GM12878 (cell line): ENCODE results near the gene SCP2D1. TPM values are rescaled to one million over a fixed set of nuclear protein-coding genes. Genes with fewer than 3 reads are reported as not detected.

Experiments used
- ATAC-seq: fragments of 200-7000 bp; cut with Tn5 transposase; 3 replicates; pipeline ENCODE4 v1.9.1; 2020; ENCODE audit warnings: mild to moderate bottlenecking, moderate library complexity
- BruUV-seq: library from RNA; stranded (reverse); fragments of 400-500 nt; replicated peaks from 2 replicates; lab custom pipeline; 2021; lab: Mats Ljungman, UMichigan
- CTCF ChIA-PET: fragments of 300-600 bp; sonication (Branson Sonifier 250); formaldehyde crosslinking; extraction: SDS; loops from one replicate; lab custom pipeline; 2021; ENCODE audit warnings: inconsistent platforms; lab: Yijun Ruan, JAX
- POLR2A ChIA-PET: fragments of 350-600 bp; formaldehyde crosslinking; extraction: SDS; loops from one replicate; lab custom pipeline; 2021; ENCODE audit warnings: inconsistent platforms; lab: Charles Lee
- RAD21 ChIA-PET: fragments of 300-600 bp; sonication (Branson Sonifier 250); formaldehyde crosslinking; loops from one replicate; lab custom pipeline; 2023; ENCODE audit warnings: antibody characterized with exemption; ENCODE audit not compliant: unreplicated experiment; lab: Charles Lee
- SMC1A ChIA-PET: fragments of 300-600 bp; sonication (Branson Sonifier 250); formaldehyde crosslinking; loops from one replicate; lab custom pipeline; 2023; ENCODE audit not compliant: unreplicated experiment, uncharacterized antibody; lab: Charles Lee
- DNase-seq: peaks from one replicate; pipeline ENCODE4 v3.0.0-alpha.2; 2011; ENCODE audit warnings: low read depth, low spot score
- FAIRE-seq: peaks from 3 replicates; lab custom pipeline; 2011; peaks lifted over from hg19 to GRCh38; lab: Jason Lieb, UNC
- H2AFZ ChIP-seq: 2 replicates; pipeline ENCODE4 v1.6.0; 2011; ENCODE audit warnings: low read depth, low read length, control low read depth; ENCODE audit not compliant: control insufficient read depth
- H3K27ac ChIP-seq: 2 replicates; pipeline ENCODE4 v1.5.1; 2011; ENCODE audit warnings: control low read depth; ENCODE audit not compliant: control insufficient read depth, insufficient read depth
- H3K27me3 ChIP-seq, 2 experiments: replicated peaks in 1 of 2; 2 replicates each; pipeline versions ENCODE4 v1.6.0 to v1.6.1; 2011; ENCODE audit warnings: low read length in 1 of 2; ENCODE audit not compliant: control insufficient read depth in 2 of 2, insufficient read depth in 2 of 2
- H3K36me3 ChIP-seq, 2 experiments: 2 replicates each; pipeline ENCODE4 v1.5.1; 2011; ENCODE audit warnings: low read length in 1 of 2; ENCODE audit not compliant: control insufficient read depth in 2 of 2, insufficient read depth in 2 of 2
- H3K4me1 ChIP-seq: 2 replicates; pipeline ENCODE4 v1.6.1; 2011; ENCODE audit warnings: mild to moderate bottlenecking, low read length, moderate library complexity, mixed read lengths; ENCODE audit not compliant: control insufficient read depth, insufficient read depth
- H3K4me2 ChIP-seq: 2 replicates; pipeline ENCODE4 v1.6.0; 2011; ENCODE audit warnings: control low read depth; ENCODE audit not compliant: control insufficient read depth, insufficient read depth
- H3K4me3 ChIP-seq: fragments of 200-600 bp; sonication (generic); 2 replicates; pipeline ENCODE4 v1.5.1; 2016
- H3K79me2 ChIP-seq: 2 replicates; pipeline ENCODE4 v1.6.0; 2011; ENCODE audit warnings: low read length; ENCODE audit not compliant: control insufficient read depth, insufficient read depth
- H3K9ac ChIP-seq: 2 replicates; pipeline ENCODE4 v1.8.0; 2011; ENCODE audit warnings: low read length, control low read depth, mixed read lengths; ENCODE audit not compliant: control insufficient read depth, insufficient read depth
- H3K9me3 ChIP-seq: replicated peaks from 3 replicates; pipeline ENCODE4 v1.5.1; 2011; ENCODE audit warnings: mild to moderate bottlenecking, low read length; ENCODE audit not compliant: control insufficient read depth, insufficient read depth
- H4K20me1 ChIP-seq: 2 replicates; pipeline ENCODE4 v1.6.0; 2011; ENCODE audit not compliant: control insufficient read depth, insufficient read depth
- FOXM1 ChIP-seq: IDR thresholded peaks from 2 replicates; pipeline ENCODE4 v1.6.1; 2012; ENCODE audit warnings: low read depth, mild to moderate bottlenecking, inconsistent platforms, low read length, moderate library complexity
- HDGF ChIP-seq: fragments of 450-650 bp; IDR thresholded peaks from 2 replicates; pipeline ENCODE4 v1.6.1; 2016; ENCODE audit warnings: antibody characterized with exemption
- NR2C2 ChIP-seq: IDR thresholded peaks from 2 replicates; pipeline ENCODE4 v1.6.1; 2011; ENCODE audit warnings: borderline replicate concordance, low read depth; ENCODE audit not compliant: control insufficient read depth, insufficient read length
- NRF1 ChIP-seq: conservative IDR thresholded peaks from 2 replicates; pipeline ENCODE4 v1.6.1; 2011; ENCODE audit warnings: mild to moderate bottlenecking, low read depth, low read length, improper control_type of control experiment
- PML ChIP-seq: IDR thresholded peaks from 2 replicates; pipeline ENCODE4 v1.6.1; 2012; ENCODE audit warnings: low read length, inconsistent platforms
- POU2F2 ChIP-seq: IDR thresholded peaks from 3 replicates; pipeline ENCODE4 v1.6.1; 2011; ENCODE audit warnings: low read depth, mild to moderate bottlenecking, low read length, borderline replicate concordance
- RCOR1 ChIP-seq: conservative IDR thresholded peaks from 2 replicates; pipeline ENCODE4 v1.6.1; 2012; ENCODE audit warnings: low read depth, low read length, improper control_type of control experiment
- TAF1 ChIP-seq: IDR thresholded peaks from 2 replicates; pipeline ENCODE4 v1.6.1; 2011; ENCODE audit warnings: mild to moderate bottlenecking, low read depth, low read length, borderline replicate concordance
- WGBS: methylation state at CpG from one replicate; pipeline ENCODE4 v1.1.6; 2016; ENCODE audit warnings: low lambda C conversion rate; ENCODE audit not compliant: insufficient replicate concordance, insufficient coverage; ENCODE audit errors: missing lambda C conversion rate; 5-methylcytosine and 5-hydroxymethylcytosine counted together
- in situ Hi-C: fragments of 300-500 bp; cut with MboI; formaldehyde crosslinking; loops from 9 replicates; pipeline ENCODE4 v1.14.3; 2018; ENCODE audit warnings: mixed read lengths
- intact Hi-C: fragments of 100-400 bp; cut with micrococcal nuclease; formaldehyde crosslinking; loops from one replicate; pipeline ENCODE4 v1.14.2; 2022; ENCODE audit not compliant: unreplicated experiment
- polyA plus RNA-seq, 11 experiments: library from polyadenylated mRNA; depleted of rRNA in 4 of 11; unstranded in 6 of 11; stranded (reverse) in 5 of 11; fragments of >200 nt; fragmentation: Nextera tagmentation in 4 of 11; fragmentation: Illumina TruSeq in 1 of 11; extraction: Ambion mirVana in 4 of 11; extraction: Trizol in 1 of 11; gene quantifications; 1 replicate in 1 of 11; 2 replicates in 10 of 11; pipeline versions ENCODE4 v1.2.1 to v1.2.3, GENCODE V29; 2011 to 2016; ENCODE audit warnings: inconsistent platforms in 2 of 11, missing spikeins in 2 of 11, low read depth in 1 of 11
- total RNA-seq, 4 experiments: library from RNA; depleted of rRNA in 3 of 4; stranded (reverse); fragments of >200 nt in 3 of 4; fragmentation: Illumina TruSeq in 1 of 4; extraction: Trizol in 1 of 4; gene quantifications; 2 replicates each; pipeline versions ENCODE4 v1.2.1 to v1.2.3, GENCODE V29; 2013 to 2021
- TF ChIP-seq, protein P1 (sequence below): IDR thresholded peaks from 2 replicates; pipeline ENCODE4 v1.6.1; 2011; ENCODE audit warnings: low read depth, mild to moderate bottlenecking, low read length, moderate library complexity, borderline replicate concordance; ENCODE audit errors: extremely low read depth

SCP2D1 gene
- total and polyA plus RNA-seq, 10 of the 15 experiments (the other 5 are each of a cell fraction or from before 2014, with no cell fraction given), result not detected

GRCh38 chr20:18774207-18774606 lies 39.4 kb upstream of the SCP2D1 start:
- 50% methylated on average over 2 of the region's 2 CpGs for WGBS
- no peak for TF ChIP-seq FOXM1
- no peak for TF ChIP-seq PML
- no peaks in the 10 kb centered on the region for H3K4me1 ChIP-seq
- H2AFZ ChIP-seq, result no peak overlapping the region
- H3K9me3 ChIP-seq, result no peaks in the 10 kb centered on the region
- no peak overlapping the region for H3K4me2 ChIP-seq
- ChIA-PET POLR2A (no interaction called here), SMC1A (interaction anchor here (1.0 kb wide), 1 partner anchor 9 kb away, joined by 3 read pairs; no protein-coding TSS in a partner anchor), CTCF (interaction anchor here (0.6 to 0.7 kb wide), 2 partner anchors 39 to 161 kb away, joined by 3 read pairs; partner anchors contain the start of gene SCP2D1), RAD21 (no interaction called here)
- H3K27me3 ChIP-seq, result no peaks in the 10 kb centered on the region
- H4K20me1 ChIP-seq, result no peaks in the 10 kb centered on the region
- no peak overlapping the region for H3K27ac ChIP-seq
- H3K9ac ChIP-seq, result no peak overlapping the region
- intact Hi-C loops, result no loop called here
- H3K79me2 ChIP-seq, result no peaks in the 10 kb centered on the region
- H3K36me3 ChIP-seq, result no peaks in the 10 kb centered on the region
- DNase-seq (no peak), ATAC-seq (no peak), FAIRE-seq (no peak)
- H3K4me3 ChIP-seq, result no peak overlapping the region
- in situ Hi-C loops, result no loop called here
- no TSS peak for BruUV-seq

DNA sequence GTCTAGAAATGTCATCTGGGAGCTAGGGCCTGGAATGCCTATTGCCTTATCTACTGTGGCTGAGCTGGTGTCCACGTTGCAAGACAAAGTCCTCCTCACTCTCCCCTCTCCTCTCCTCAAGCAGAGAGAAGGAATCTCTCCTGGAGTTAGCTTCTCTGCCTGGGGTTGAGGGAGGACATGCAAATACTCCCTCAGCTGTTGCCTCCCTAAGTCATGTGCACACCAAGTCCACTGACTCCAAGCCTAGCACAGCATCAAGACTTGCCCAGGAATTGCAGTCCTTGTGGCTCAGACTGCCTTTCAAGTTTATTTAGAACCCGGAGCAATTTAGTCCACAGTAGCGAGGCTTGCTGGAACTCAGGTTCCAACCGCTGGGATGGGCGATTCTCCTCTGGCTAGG lies 38.0 kb upstream of the SCP2D1 start:
- no peak for FAIRE-seq
- Histone ChIP-seq H3K9me3 (no peaks in the 10 kb centered on the region), H3K36me3 (no peaks in the 10 kb centered on the region), H3K27me3 (no peaks in the 10 kb centered on the region), H3K4me1 (no peaks in the 10 kb centered on the region), H2AFZ (no peak overlapping the region), H3K27ac (no peak overlapping the region), H4K20me1 (no peaks in the 10 kb centered on the region), H3K4me2 (no peak overlapping the region), H3K79me2 (no peaks in the 10 kb centered on the region), H3K4me3 (no peak overlapping the region), H3K9ac (no peak overlapping the region)
- TF ChIP-seq, protein P1, sequence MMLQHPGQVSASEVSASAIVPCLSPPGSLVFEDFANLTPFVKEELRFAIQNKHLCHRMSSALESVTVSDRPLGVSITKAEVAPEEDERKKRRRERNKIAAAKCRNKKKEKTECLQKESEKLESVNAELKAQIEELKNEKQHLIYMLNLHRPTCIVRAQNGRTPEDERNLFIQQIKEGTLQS, result no peak
- TF ChIP-seq HDGF, result no peak
- TF ChIP-seq NRF1, result no peak
- no peak for TF ChIP-seq RCOR1
- TF ChIP-seq TAF1, result no peak
- no peak for TF ChIP-seq POU2F2
- no peak for TF ChIP-seq NR2C2
- POLR2A ChIA-PET, result no interaction called here
- SMC1A ChIA-PET, result no interaction called here
- in situ Hi-C loops (no loop called here), intact Hi-C loops (no loop called here)
- no TSS peak for BruUV-seq
- CTCF ChIA-PET, result interaction anchor here (0.6 to 0.7 kb wide), 2 partner anchors 145 to 304 kb away, joined by 3 read pairs; no protein-coding TSS in a partner anchor
- 62% methylated on average over 5 of the region's 5 CpGs for WGBS
- RAD21 ChIA-PET, result no interaction called here
- no peak for ATAC-seq
- DNase-seq, result no peak
